Measurements from ENCODE around the gene ITGA3.

DNA sequence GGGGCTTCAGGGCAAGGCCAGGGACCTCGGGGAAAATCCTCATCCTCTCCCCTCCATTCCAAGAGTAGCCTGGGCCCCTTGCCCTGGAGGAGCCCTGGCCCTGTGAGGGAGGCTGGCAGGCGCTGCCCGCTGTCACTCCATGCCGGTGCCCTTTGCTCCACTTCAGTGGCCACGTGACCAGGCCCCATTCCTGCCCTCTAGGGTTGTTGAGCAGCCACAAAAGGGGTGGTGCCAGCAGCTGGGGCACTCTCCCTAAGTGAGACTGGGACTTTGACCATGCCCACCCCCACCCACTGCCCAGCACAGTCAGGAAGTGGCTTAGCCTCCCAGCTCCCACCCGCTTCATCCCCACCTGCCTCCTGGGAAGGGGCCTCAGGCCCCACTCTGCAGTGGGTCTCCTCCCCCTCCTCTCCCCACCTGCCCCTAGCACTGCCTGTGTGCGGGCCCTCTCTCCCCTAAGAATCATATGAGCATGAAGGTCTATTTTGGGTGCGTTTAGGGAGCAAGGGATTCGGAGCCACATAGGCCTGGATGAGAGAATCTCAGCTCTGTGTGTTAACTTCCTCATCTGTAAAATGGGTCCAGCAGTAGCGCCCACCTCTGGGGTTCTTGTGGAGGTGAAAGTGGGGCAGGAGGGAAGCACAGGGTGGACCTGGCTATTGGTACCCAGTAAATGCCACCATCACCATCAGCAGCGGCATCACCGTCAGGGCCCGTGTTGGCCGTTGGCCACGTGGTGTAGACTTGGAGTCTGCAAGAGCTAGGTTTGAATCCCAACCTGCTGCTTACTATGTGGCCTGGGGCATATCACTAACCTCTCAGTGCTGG lies 46.5 kb downstream of the ITGA3 start:
- TF ChIP-seq POLR2AphosphoS5 (IDR thresholded peaks at IDR 0.05) = peak in 1 of 2 donors; percentile 13
- TF ChIP-seq, protein P1, sequence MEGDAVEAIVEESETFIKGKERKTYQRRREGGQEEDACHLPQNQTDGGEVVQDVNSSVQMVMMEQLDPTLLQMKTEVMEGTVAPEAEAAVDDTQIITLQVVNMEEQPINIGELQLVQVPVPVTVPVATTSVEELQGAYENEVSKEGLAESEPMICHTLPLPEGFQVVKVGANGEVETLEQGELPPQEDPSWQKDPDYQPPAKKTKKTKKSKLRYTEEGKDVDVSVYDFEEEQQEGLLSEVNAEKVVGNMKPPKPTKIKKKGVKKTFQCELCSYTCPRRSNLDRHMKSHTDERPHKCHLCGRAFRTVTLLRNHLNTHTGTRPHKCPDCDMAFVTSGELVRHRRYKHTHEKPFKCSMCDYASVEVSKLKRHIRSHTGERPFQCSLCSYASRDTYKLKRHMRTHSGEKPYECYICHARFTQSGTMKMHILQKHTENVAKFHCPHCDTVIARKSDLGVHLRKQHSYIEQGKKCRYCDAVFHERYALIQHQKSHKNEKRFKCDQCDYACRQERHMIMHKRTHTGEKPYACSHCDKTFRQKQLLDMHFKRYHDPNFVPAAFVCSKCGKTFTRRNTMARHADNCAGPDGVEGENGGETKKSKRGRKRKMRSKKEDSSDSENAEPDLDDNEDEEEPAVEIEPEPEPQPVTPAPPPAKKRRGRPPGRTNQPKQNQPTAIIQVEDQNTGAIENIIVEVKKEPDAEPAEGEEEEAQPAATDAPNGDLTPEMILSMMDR (IDR thresholded peaks at IDR 0.05) = no peak

All from esophagus muscularis mucosa (tissue), 3 donors.